HG03135 (cell line): ENCODE results near the gene MBNL2.
A peak's percentile ranks its signal among the peaks of the same experiment; 100 is the strongest.

ENCODE experiments used
- ATAC-seq: cut with Tn5 transposase; IDR thresholded peaks from one replicate; pipeline ENCODE4 v1.9.1; 2021; ENCODE audit warnings: mild to moderate bottlenecking, moderate library complexity; ENCODE audit not compliant: unreplicated experiment

MBNL2 gene

GRCh38 chr13:97397267-97397666, 175.1 kb downstream of the MBNL2 start:
- ATAC-seq: no peak

DNA sequence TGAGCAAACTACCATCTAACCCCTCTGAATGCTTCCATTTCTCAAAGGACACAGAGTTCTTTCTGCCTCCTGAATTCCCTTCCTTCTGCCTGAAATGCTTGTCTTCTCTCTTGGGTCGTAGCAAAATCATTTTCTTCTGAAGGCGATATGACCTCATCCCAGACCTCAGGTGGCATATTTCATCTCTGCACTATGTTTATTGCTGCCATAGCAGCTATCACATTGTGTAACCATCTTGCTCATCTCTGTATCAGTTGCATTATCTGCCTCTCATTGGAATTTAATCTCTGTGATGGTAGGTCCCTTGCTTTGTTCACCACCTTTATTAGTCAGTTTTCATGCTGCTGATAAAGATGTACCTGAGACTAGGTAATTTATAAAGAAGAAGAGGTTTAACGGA, 179.3 kb downstream of the MBNL2 start:
- ATAC-seq: no peak

GRCh38 chr13:97403893-97404750, 182.0 kb downstream of the MBNL2 start:
- ATAC-seq: peak; percentile 49

DNA sequence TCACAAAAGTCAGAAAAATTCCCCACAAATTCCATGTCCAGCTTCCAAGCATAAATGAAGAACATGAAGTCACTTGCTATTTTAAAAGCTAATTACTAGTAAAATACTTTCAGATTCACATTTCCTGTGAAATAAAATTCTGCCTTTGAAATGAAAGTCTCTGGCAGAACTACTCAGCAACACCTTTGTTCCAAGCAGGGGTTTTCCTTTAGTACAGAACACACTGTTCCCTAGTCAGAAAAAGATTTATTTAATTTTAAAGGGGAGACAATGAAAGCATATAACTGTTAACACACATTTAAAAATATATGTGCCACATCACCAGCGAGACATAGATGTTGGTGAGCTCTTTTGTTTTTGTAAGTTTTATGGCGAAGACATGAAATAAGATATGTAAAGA, 185.4 kb downstream of the MBNL2 start:
- ATAC-seq: no peak

DNA sequence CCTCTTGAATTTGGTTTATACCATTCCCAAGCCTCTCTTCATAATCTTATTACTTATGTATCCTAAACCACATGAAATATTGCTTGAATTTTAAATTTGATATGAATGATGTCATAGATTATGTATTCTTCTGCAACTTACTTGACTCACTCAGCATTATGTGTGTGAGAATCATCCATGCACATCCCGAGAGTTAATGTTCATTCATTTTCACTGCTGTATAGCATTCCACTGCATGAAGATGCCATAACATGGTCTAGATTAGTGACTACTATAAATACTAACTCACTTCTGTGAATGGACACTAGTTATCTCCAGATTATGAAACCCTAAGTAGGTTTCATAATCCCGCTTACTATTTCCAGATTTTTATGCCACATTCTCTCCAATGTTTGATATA, 186.8 kb downstream of the MBNL2 start:
- no peak for ATAC-seq

DNA sequence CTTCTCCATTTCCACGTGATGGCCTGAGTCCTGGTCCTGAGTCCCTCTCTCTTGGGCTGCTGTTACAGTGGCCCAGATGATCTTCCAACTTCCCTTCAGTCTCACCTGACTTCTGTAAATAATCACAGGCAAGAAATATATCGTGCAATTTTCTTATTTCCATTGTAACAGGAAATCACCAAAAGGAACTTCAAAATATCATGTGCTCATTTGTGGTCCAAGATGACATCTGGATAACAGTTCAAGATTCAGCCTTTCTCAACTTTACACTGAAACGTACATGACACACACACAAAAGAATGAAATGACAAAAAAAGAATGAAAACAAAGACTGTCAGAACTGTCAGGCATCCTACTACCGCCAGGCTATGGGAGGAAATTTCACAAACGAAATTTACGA, 189.9 kb downstream of the MBNL2 start:
- no peak for ATAC-seq

DNA sequence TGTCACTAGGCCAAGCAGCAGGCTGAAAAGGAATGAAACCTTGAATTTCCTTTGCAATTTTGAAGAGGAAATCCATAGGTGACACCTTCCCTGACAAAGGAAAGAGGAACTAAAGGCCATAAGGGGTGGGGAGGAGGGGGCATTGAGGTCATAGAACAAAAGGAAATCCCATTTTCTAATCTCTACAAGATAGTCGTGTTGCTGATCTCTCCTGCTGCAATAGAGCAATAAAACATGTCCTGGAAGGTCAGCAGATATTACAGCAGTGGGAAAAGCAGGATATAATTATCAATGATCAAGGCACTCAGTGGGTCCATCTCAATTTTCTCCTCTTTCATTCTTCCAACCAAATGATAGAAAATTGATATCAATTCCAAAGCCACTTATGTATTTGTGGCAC, 191.6 kb downstream of the MBNL2 start:
- ATAC-seq: no peak

DNA sequence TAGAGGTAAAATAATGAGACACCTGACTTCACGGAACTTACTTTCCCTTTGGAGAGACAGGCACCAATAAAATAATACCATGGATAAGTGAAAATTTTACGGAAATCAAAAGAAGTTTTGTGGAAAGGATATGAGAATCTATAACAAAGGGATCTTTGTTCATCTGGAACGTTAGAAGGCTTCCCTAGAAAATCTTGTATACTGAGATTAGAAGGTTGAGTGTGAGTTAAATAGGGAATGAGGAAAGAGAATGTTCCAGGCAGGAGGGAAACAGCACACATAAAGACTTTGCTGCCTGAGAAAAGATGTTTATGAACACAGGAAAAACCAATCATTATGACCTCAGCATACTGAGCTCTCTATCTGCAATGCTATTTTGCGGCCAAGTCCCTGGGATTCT, 192.3 kb downstream of the MBNL2 start:
- ATAC-seq: no peak

DNA sequence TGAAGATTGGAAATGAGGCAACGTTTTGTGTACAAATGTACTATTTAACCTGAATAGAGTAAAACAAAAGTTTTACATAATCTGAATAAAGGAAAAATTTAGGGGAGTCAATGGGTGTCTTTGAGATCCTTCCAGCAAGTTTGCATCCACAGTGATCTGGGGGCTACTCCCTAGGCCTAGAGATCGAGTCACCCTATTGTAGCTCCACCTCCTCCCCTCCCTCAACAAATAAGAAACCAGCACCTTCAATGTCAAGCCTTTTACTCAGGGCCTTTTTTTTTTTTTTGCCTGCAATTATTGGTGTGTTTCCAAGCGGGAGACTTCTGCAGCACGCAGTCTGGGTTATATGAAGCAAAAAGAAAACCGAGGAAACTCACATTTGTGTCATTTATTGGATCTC, 195.6 kb downstream of the MBNL2 start:
- ATAC-seq: no peak

- ATAC-seq: no peak
Observed at GRCh38 chr13:97422118-97423054, 200.3 kb downstream of the MBNL2 start.

GRCh38 chr13:97423300-97424045, 201.3 kb downstream of the MBNL2 start:
- ATAC-seq: no peak

DNA sequence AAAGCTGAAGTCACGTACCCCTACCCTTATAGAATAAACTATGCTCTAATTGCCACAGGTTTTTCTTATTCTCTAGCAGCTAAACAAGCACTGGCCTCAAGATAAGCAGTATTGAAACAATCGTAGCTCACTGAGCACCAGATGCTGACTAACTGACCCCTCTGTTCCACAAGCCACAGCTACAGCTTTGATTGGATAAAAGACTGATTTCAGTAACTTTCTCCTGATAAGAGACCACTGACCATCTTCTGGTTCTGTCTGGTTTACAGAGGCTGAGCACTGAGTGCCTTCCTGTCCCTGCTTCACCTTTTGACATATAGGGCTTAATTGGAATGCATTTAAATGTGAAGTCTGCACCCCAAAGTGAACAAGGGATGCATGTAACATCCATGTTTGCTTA, 203.5 kb downstream of the MBNL2 start:
- no peak for ATAC-seq

- no peak for ATAC-seq
Observed at GRCh38 chr13:97426695-97427094, 204.6 kb downstream of the MBNL2 start.

GRCh38 chr13:97429681-97430081, 207.5 kb downstream of the MBNL2 start:
- ATAC-seq: no peak

DNA sequence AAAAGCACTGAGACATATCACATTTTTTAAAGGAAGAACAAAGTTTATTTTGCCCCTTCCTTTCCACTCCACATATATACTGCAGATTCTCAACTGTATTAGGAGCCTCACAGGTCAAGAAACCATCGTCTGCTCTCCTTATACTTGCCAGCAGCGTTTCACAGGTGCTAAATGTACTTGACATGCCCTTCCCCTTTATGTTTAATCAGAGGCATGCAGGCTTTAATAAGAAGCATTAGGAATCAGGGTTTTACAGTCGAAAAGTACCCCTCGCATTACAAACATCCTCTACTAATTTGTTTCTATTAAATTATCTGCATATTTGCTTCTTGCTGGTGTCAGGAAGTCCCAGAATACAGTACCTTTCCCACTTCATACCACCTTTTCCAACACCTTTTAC, 208.2 kb downstream of the MBNL2 start:
- no peak for ATAC-seq

GRCh38 chr13:97431171-97431764, 209.1 kb downstream of the MBNL2 start:
- no peak for ATAC-seq

DNA sequence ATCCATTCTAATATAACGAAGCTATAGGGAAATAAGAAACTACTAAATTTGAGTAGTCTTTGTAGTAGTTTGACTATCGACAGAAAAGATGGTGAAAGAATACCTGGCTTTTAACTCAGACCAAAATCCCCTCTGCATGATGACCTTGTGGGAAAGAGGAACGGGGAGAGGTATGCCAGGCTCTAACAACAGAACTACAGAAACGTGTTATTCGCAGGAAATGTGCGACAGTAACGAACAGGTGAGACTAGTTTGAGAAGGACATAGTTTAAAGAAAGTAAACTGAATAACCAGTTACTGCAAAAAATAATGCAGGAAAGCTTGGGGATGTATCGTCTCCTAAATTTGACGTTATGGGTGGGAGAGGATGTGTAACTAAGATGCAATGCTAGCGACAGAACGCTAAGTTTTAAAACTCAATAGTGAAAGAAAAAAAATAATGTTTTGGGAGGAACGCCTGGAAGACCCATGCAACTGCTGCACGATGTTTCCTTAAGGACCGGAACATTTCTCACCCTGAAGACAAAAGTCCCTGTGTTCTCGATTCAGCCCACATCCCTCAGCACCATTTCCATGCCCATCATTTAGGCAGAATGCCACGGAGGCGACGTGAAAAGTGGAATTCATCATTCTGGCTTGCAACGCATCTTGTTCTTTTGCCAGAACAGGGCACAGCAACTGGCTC, 210.2 kb downstream of the MBNL2 start:
- no peak for ATAC-seq

DNA sequence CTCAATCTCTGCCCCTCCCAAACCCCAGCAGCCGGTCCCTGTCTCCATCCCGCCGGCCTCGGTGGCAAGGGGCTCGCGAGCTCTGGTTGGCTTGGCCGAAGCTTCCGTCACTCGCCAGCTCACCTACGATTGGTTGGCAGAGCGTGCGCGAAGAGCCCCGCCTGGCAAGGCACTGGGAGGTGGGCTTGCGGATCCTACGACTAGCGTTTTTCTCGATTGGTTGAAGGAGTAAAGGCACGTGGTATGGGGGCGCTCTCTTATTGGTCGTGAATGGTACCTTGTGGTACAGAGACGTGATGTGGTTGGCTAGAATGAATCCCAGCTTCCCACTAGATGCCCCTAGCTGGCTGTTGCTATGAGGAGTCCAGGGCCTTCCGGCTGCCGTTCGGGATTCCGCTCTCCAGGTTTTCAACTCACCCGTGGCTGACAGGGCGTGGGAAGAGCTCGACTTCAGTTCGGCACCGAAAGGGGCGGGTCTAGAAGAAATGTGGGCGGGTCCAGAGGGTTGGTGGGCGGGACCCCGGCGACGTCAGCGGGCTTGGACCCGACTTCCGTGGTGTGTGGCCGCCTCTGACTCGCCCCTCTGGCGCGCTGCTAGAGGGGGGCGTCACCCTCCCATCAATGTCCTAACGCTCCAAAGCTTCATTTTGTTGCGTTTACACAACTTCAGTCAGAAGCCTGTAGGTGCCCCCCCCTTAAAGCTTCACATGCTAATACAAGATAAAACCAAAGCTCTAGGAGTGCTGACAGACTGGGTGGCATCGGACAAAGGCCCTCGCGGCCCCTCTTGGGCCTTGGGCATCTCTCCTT, 211.0 kb downstream of the MBNL2 start:
- ATAC-seq: peak; percentile 82

DNA sequence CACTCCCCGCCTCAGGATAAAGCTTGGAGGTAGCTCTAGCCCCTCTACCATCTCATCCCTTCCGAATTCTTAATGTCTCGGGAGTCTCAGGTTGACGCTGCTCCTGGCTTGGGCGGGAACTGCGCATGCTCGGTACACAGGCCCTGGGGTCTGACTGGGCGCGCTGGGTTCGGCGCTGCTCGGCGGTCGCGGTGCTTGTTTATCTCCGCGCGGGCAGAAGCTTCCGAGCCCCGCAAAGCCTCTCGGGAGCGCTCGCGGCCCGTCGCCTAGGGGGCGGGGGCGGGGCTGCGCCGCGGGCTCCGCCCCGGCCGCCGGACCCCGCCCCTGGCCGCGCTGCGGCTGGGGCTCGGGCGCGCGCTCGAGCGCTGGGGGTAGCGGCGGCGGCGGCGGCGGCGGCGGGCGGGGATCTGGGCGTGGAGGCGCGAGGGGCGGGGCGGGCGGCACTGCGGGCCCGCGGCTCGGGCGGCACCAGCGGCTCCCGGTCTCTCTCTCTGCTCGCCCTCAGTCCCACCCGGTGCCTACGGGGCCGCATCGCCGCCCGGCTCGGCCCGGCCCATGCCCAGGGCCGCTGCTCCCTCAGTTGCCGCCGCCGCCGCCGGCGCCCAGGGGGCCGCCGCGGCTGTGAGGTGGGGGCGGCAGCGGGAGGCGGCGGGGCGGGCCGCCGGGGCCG, 211.7 kb downstream of the MBNL2 start, which contains the start of gene RAP2A:
Gene RAP2A, plus strand, starts transcription at position 443 of the 670 bp plus-strand sequence. CDS start 302 bp downstream, outside the sequence.
- peak; percentile 41 for ATAC-seq
